GM12872 (cell line): Measurements from ENCODE around the gene SH2D2A.

Experiments used
- CTCF ChIP-seq: IDR thresholded peaks from 3 replicates; pipeline ENCODE4 v1.5.1; 2011; ENCODE audit warnings: low read depth, mild to moderate bottlenecking, low read length, moderate library complexity; ENCODE audit not compliant: insufficient read depth

The SH2D2A gene

GRCh38 chr1:156833603-156834002 lies 17.0 kb upstream of the SH2D2A start:
- no peak for TF ChIP-seq CTCF

GRCh38 chr1:156832434-156832833 lies 15.8 kb upstream of the SH2D2A start:
- TF ChIP-seq CTCF, result no peak

GRCh38 chr1:156828400-156829124 lies 11.9 kb upstream of the SH2D2A start:
- no peak for TF ChIP-seq CTCF

DNA sequence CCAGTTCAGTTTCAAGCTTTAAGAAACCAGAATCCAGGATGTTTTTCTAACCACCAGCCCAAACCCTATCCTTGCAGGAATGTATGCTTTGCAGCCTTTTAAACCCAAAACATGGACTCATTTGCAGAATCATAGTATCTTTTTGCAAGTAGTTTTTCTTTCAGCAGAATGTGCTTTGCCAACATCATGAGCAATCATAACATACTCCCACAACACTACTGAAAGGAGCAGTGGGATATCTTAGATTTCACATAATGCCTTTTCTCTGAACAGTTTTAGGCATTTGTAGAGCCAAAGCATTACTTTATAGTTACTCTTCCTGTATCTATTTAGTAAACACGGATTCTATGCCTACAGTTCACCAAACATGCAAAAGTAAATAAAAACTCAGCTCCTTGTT lies 10.0 kb upstream of the SH2D2A start:
- TF ChIP-seq CTCF, result no peak

- TF ChIP-seq CTCF, result no peak
Observed at GRCh38 chr1:156823210-156823790, 6.7 kb upstream of the SH2D2A start.

DNA sequence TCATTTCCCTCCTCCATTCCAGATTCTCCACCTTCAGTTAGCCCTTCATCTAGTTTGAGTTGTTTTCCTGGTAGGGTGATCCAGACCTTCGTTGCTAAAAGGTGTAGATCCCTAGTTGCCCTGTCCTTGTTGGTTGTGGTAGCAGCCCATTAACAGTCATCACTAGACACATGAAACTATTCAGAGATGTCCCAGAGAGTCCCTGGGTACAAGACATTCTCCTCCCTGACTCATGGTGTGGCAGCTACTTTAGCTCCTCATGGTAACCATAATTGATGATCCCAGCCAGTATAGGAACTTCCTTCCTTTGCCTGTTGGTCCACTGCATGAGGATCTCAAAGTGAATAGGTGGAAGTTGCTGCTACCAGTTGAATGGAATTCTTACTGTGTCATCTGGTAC lies 6.0 kb upstream of the SH2D2A start:
- no peak for TF ChIP-seq CTCF

DNA sequence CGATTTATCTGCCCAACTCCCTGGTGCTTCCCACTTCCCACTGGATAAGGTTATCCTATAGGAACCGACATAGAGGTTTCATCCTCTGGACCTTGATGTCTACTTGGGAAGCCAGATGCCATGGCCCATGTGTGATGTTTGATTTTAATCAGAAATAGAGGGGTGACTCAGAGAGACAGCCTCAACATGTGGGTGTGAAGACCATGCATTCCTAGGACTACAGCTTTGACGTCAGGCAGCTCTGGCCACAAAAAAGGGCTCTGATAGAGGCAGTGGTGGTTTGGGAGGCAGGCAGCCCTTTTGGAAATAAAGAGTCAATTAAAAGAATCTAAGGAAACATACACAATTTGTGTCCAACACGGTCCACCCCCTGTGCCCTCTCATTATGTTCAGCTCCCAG lies 5.2 kb upstream of the SH2D2A start:
- no peak for TF ChIP-seq CTCF
